ENCODE data around the gene C1orf232. TPM values are rescaled to one million over a fixed set of nuclear protein-coding genes. Genes with fewer than 3 reads are reported as not detected.

The C1orf232 gene
- total and polyA plus RNA-seq, 9 of the 15 experiments (the other 6 are each of a cell fraction or from before 2014, with no cell fraction given) = not detected

- H3K36me3 ChIP-seq (ENCODE audit: control insufficient read depth, insufficient read depth, low read length) = no peaks in the 10 kb centered on the region
- FAIRE-seq (peak; percentile 84), ATAC-seq (peak; percentile 80), DNase-seq (ENCODE audit: extremely low read depth in 1 of 4, low spot score in 3 of 4) (peak in 3 of 4 experiments; percentile 46 to 67 (median 55))
- in situ Hi-C loops (cut with MboI) = no loop called here
- H3K4me3 ChIP-seq = no peak overlapping the region
- intact Hi-C loops (cut with micrococcal nuclease) = no loop called here
- POLR2A ChIA-PET = interaction anchor here (0.9 to 9.1 kb wide), 11 partner anchors 9 to 103 kb away, joined by 3 to 237 read pairs (median 4); partner anchors contain the start of gene PDIK1L
- WGBS (ENCODE audit: insufficient coverage, low coverage, missing lambda C conversion rate) = 17% methylated on average over 3 of the region's 3 CpGs
- peak overlapping the region in 1 of 2 experiments; percentile 49; a peak in 2 of 4 replicates for H3K9ac ChIP-seq (ENCODE audit: insufficient read depth in 1 of 2, low read depth in 2 of 2, low read length in 2 of 2)
- H3K9me3 ChIP-seq (replicated peaks; ENCODE audit: control insufficient read depth, insufficient read depth, low read depth, low read length) = no peaks in the 10 kb centered on the region
- peak overlapping the region; percentile 74 for H3K27ac ChIP-seq (ENCODE audit: extremely low read depth, low read depth, low read length)
- peak overlapping the region; percentile 90 for H2AFZ ChIP-seq (ENCODE audit: low read depth, low read length)
- H3K4me1 ChIP-seq (replicated peaks in 1 of 2; ENCODE audit: control insufficient read depth in 2 of 2, insufficient read depth in 2 of 2, low read length in 2 of 2) = peaks cover 14 to 23% of the 10 kb centered on the region in 2 experiments; a peak in 4 of 5 replicates
- BruUV-seq (replicated peaks) = no TSS peak
- H3K27me3 ChIP-seq (ENCODE audit: control insufficient read depth in 2 of 2, insufficient read depth in 2 of 2, low read length in 2 of 2) = no peaks in the 10 kb centered on the region
- H4K20me1 ChIP-seq (replicated peaks; ENCODE audit: control insufficient read depth, insufficient read depth, low read length) = no peaks in the 10 kb centered on the region
- no peaks in the 10 kb centered on the region for H3K79me2 ChIP-seq (ENCODE audit: control insufficient read depth, insufficient read depth, low read length)
- H3K4me2 ChIP-seq (ENCODE audit: insufficient read depth, low read length) = peak overlapping the region; percentile 49
- CTCF ChIA-PET (ENCODE audit: low intra/inter-chr PET ratio) = no interaction called here
- H3K9me1 ChIP-seq (ENCODE audit: control insufficient read depth, insufficient read depth, low read length) = no peaks in the 10 kb centered on the region
- TF ChIP-seq PKNOX1 (IDR thresholded peaks at IDR 0.05) (peak; percentile 72), U2AF1 (optimal IDR thresholded peaks at IDR 0.05; ENCODE audit: low read depth, low read length) (no peak), RBM34 (IDR thresholded peaks at IDR 0.05; ENCODE audit: borderline replicate concordance, insufficient read depth, low read length) (no peak), BCL6 (CRISPR knock-in tag; IDR thresholded peaks at IDR 0.05) (no peak), ETV1 (tag; conservative IDR thresholded peaks at IDR 0.05; ENCODE audit: low read depth) (no peak; the same call in 1 of the 2 replicates), SRSF1 (IDR thresholded peaks at IDR 0.05; ENCODE audit: low read depth, low read length) (no peak), ZFX (CRISPR knock-in tag; IDR thresholded peaks at IDR 0.05) (no peak; the same call in 1 of the 2 replicates), FOXA3 (CRISPR knock-in tag; conservative IDR thresholded peaks at IDR 0.05 in 1 of 2, IDR thresholded peaks at IDR 0.05 in 1 of 2) (peak in 1 of 2 experiments; percentile 43; a peak in 1 of 4 replicates), NUFIP1 (IDR thresholded peaks at IDR 0.05; ENCODE audit: partially characterized antibody) (no peak), MTF1 (CRISPR knock-in tag; IDR thresholded peaks at IDR 0.05; ENCODE audit: borderline replicate concordance) (no peak), RNF2 (IDR thresholded peaks at IDR 0.05) (no peak), CHD1 (IDR thresholded peaks at IDR 0.05; ENCODE audit: low read length) (no peak), TFE3 (CRISPR knock-in tag; IDR thresholded peaks at IDR 0.05) (no peak), ZNF165 (CRISPR knock-in tag; IDR thresholded peaks at IDR 0.05; ENCODE audit: borderline replicate concordance) (no peak), TSC22D4 (tag; IDR thresholded peaks at IDR 0.05) (no peak), ZNF707 (CRISPR knock-in tag; conservative IDR thresholded peaks at IDR 0.05) (no peak), NR3C1 (CRISPR knock-in tag; IDR thresholded peaks at IDR 0.05) (no peak), CEBPB (tag; IDR thresholded peaks at IDR 0.05) (peak; percentile 66), ETS1 (conservative IDR thresholded peaks at IDR 0.05; ENCODE audit: control insufficient read depth, low read depth, low read length) (no peak), ZNF785 (CRISPR knock-in tag; IDR thresholded peaks at IDR 0.05) (no peak), ZNF347 (CRISPR knock-in tag; IDR thresholded peaks at IDR 0.05; ENCODE audit: low read depth) (no peak)
Observed at GRCh38 chr1:26138974-26139558, 29.7 kb downstream of the C1orf232 start.
